ENCODE measurements around the gene SGCD. TPM values are rescaled to one million over a fixed set of nuclear protein-coding genes. Genes with fewer than 3 reads are reported as not detected.

SGCD gene
- total RNA-seq, 1 experiment from 2014 or later, result not detected

- no peak for TF ChIP-seq CTCF (IDR thresholded peaks at IDR 0.05 in 2 of 3, conservative IDR thresholded peaks at IDR 0.05 in 1 of 3; ENCODE audit: borderline replicate concordance in 1 of 3, insufficient read depth in 1 of 3, low read depth in 2 of 3, low read length in 2 of 3)
- TF ChIP-seq EZH2phosphoT487 (IDR thresholded peaks at IDR 0.05; ENCODE audit: borderline replicate concordance), result no peak
- TF ChIP-seq JUND (IDR thresholded peaks at IDR 0.05), result no peak
- TF ChIP-seq CBX3 (IDR thresholded peaks at IDR 0.05; ENCODE audit: low read depth), result no peak
- TF ChIP-seq YY1 (IDR thresholded peaks at IDR 0.05; ENCODE audit: extremely low read depth, insufficient replicate concordance, low read depth, low read length), result no peak
These were observed 84.2 kb downstream of the SGCD start (continued) for GRCh38 chr5:156411185-156411613.

- no peak overlapping the region for H3K4me2 ChIP-seq (ENCODE audit: low read length)
- POLR2A ChIA-PET, result no interaction called here
- BruUV-seq (replicated peaks), result no TSS peak
These were observed 85.0 kb downstream of the SGCD start for GRCh38 chr5:156411957-156412356.

More at GRCh38 chr5:156411957-156412356, 85.0 kb downstream of the SGCD start:
- Histone ChIP-seq H4K20me1 (ENCODE audit: insufficient read depth) (no peaks in the 10 kb centered on the region), H3K79me2 (ENCODE audit: insufficient read depth, low read length) (no peaks in the 10 kb centered on the region), H2AFZ (ENCODE audit: low read depth, low read length, poor library complexity, severe bottlenecking) (no peak overlapping the region), H3K9me2 (ENCODE audit: insufficient read depth) (no peaks in the 10 kb centered on the region), H3K27ac (ENCODE audit: low read depth, low read length) (no peak overlapping the region), H3K4me1 (ENCODE audit: control insufficient read depth in 1 of 2, insufficient read depth in 2 of 2, low read length in 2 of 2) (no peaks in the 10 kb centered on the region), H3K36me3 (ENCODE audit: control insufficient read depth in 1 of 2, insufficient read depth in 2 of 2, low read length in 2 of 2) (no peaks in the 10 kb centered on the region), H3K4me3 (replicated peaks in 1 of 2; ENCODE audit: low read depth in 1 of 2, low read length in 2 of 2) (no peak overlapping the region), H3K9me3 (ENCODE audit: control insufficient read depth in 1 of 2, insufficient read depth in 1 of 2, low read depth in 1 of 2, low read length in 2 of 2) (peaks cover 0 to 6% of the 10 kb centered on the region in 2 experiments; a peak in 1 of 4 replicates), H3K27me3 (ENCODE audit: insufficient read depth, low read length) (no peaks in the 10 kb centered on the region), H3K9ac (ENCODE audit: low read length) (no peak overlapping the region)
- RAD21 ChIA-PET (ENCODE audit: low non-redundant PET in 1 of 2, low total read pairs in 2 of 2, uncharacterized antibody in 2 of 2, unreplicated experiment in 2 of 2), result no interaction called here
- intact Hi-C loops (cut with micrococcal nuclease), result no loop called here
- ATAC-seq, result no peak
- TF ChIP-seq ZBTB33 (IDR thresholded peaks at IDR 0.05; ENCODE audit: extremely low read depth, insufficient replicate concordance, low read length) (no peak), FOSL1 (IDR thresholded peaks at IDR 0.05; ENCODE audit: low read depth) (no peak), JUND (IDR thresholded peaks at IDR 0.05) (no peak)
- no peak for DNase-seq (ENCODE audit: low read depth, low spot score)
- CTCF ChIA-PET, result no interaction called here

Measured in HCT116 (cell line).